Fibroblast of skin of scalp (primary cell): Measurements from ENCODE around the gene TBCEL.
A peak's percentile ranks its signal among the peaks of the same experiment; 100 is the strongest.
"Not testable (repeated sequence)": the region's sequence is repeated elsewhere in the genome, so short reads cannot be mapped to it uniquely, and the experiment has no call there.

ENCODE experiments used
- DNase-seq: peaks from one replicate; pipeline ENCODE4 v3.0.0-alpha.2; 2013

TBCEL gene

GRCh38 chr11:121029153-121029552, 5.3 kb downstream of the TBCEL start:
- no peak for DNase-seq

- DNase-seq, result no peak
These were observed 6.0 kb downstream of the TBCEL start for GRCh38 chr11:121029813-121030445.

GRCh38 chr11:121031167-121031566, 7.3 kb downstream of the TBCEL start:
- DNase-seq, result no peak

GRCh38 chr11:121031648-121032047, 7.7 kb downstream of the TBCEL start:
- not testable (repeated sequence) for DNase-seq

GRCh38 chr11:121032546-121032945, 8.6 kb downstream of the TBCEL start:
- no peak for DNase-seq

- DNase-seq, result no peak
These were observed 9.7 kb downstream of the TBCEL start for GRCh38 chr11:121033635-121034034.

- DNase-seq, result no peak
These were observed 11.4 kb downstream of the TBCEL start for GRCh38 chr11:121035169-121035755.

- DNase-seq, result peak; percentile 60
These were observed 11.9 kb downstream of the TBCEL start for GRCh38 chr11:121035780-121036179.

GRCh38 chr11:121037016-121037415, 13.1 kb downstream of the TBCEL start:
- no peak for DNase-seq

- DNase-seq, result no peak
These were observed 14.9 kb downstream of the TBCEL start for GRCh38 chr11:121038648-121039409.

- DNase-seq, result no peak
These were observed 16.2 kb downstream of the TBCEL start for GRCh38 chr11:121039971-121040613.

- DNase-seq, result no peak
These were observed 16.7 kb downstream of the TBCEL start for GRCh38 chr11:121040614-121041002.

GRCh38 chr11:121041072-121041471, 17.2 kb downstream of the TBCEL start:
- no peak for DNase-seq

GRCh38 chr11:121042296-121042695, 18.4 kb downstream of the TBCEL start:
- DNase-seq, result no peak

GRCh38 chr11:121047926-121048325, 24.0 kb downstream of the TBCEL start:
- no peak for DNase-seq

- no peak for DNase-seq
These were observed 24.7 kb downstream of the TBCEL start for GRCh38 chr11:121048464-121049233.

GRCh38 chr11:121053244-121053643, 29.3 kb downstream of the TBCEL start:
- no peak for DNase-seq

- DNase-seq, result no peak
These were observed 30.4 kb downstream of the TBCEL start for GRCh38 chr11:121054266-121054665.

- no peak for DNase-seq
These were observed 31.2 kb downstream of the TBCEL start for GRCh38 chr11:121055076-121055475.

- DNase-seq, result no peak
These were observed 34.0 kb downstream of the TBCEL start for GRCh38 chr11:121057922-121058321.

GRCh38 chr11:121058941-121059340, 35.0 kb downstream of the TBCEL start:
- no peak for DNase-seq

GRCh38 chr11:121059605-121060004, 35.7 kb downstream of the TBCEL start:
- no peak for DNase-seq

GRCh38 chr11:121063728-121064127, 39.8 kb downstream of the TBCEL start:
- no peak for DNase-seq
